HG03066 (cell line): ENCODE results near the gene SLC2A5.
"Not testable (repeated sequence)": the region's sequence is repeated elsewhere in the genome, so short reads cannot be mapped to it uniquely, and the experiment has no call there.

Experiments
- ATAC-seq: cut with Tn5 transposase; IDR thresholded peaks from one replicate; pipeline ENCODE4 v1.9.1; 2021; ENCODE audit warnings: low read depth; ENCODE audit not compliant: unreplicated experiment

Gene SLC2A5, protein sequence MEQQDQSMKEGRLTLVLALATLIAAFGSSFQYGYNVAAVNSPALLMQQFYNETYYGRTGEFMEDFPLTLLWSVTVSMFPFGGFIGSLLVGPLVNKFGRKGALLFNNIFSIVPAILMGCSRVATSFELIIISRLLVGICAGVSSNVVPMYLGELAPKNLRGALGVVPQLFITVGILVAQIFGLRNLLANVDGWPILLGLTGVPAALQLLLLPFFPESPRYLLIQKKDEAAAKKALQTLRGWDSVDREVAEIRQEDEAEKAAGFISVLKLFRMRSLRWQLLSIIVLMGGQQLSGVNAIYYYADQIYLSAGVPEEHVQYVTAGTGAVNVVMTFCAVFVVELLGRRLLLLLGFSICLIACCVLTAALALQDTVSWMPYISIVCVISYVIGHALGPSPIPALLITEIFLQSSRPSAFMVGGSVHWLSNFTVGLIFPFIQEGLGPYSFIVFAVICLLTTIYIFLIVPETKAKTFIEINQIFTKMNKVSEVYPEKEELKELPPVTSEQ

DNA sequence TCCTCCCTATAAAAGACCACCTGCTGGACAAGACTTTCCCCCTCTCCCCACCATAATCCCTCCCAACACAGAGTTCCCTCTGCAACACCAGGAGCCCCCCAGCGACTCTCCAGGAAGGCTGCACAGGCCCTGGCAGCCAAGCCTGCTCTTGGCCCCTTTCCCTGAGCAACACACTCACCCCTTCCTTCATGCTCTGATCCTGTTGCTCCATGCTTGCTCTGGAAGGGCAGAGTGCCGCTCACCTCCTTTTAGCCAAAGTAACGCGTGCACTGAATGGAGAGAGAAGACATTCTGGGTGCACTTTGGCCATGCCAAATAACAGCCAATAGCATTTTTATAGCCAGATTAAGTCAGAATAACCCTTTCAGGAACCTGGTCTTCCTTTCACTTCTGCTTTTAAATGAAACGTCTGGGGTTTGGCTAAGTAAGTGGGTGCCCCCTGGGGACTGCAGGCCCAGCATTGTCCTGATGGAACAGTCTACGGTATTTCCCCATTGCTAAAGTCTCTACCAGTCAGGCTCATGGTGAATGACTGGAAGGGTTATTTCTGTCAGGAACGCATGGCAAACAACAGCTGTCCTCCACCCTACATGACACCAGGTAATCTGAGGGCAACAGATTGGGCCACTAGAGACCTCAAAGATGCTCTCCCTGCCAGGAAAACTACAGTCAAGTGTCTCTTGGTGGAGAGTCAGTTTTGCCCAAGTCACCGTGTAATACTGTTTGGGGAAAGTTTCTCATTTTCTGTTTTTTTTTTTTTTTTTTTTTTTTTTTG lies at the start of gene SLC2A5:
TSS of gene SLC2A5 (minus strand) at position 310 of the 775 bp plus-strand sequence. CDS start at position 211, 99 bp downstream.
- peak; percentile 92 for ATAC-seq

DNA sequence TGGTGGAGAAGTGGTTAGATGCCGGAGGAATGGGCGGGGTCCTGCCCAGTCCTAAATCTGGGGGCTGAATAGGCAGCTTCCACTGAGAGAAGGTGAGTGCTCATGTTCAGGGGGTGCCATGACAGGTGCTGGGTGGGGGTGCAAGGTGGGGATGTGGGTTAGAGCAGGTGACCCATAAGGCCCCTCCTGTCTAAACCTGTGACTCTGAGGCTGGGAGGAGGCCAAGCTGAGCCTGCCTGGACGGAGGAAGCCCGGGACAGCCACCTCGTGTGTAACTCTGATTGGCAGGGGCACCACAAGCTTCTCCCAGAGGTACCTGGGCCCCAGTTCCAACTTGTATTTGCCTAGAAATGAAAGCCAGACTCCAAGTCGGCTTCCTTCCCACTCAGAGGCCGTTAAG lies 48.8 kb upstream of the SLC2A5 start:
- no peak for ATAC-seq

DNA sequence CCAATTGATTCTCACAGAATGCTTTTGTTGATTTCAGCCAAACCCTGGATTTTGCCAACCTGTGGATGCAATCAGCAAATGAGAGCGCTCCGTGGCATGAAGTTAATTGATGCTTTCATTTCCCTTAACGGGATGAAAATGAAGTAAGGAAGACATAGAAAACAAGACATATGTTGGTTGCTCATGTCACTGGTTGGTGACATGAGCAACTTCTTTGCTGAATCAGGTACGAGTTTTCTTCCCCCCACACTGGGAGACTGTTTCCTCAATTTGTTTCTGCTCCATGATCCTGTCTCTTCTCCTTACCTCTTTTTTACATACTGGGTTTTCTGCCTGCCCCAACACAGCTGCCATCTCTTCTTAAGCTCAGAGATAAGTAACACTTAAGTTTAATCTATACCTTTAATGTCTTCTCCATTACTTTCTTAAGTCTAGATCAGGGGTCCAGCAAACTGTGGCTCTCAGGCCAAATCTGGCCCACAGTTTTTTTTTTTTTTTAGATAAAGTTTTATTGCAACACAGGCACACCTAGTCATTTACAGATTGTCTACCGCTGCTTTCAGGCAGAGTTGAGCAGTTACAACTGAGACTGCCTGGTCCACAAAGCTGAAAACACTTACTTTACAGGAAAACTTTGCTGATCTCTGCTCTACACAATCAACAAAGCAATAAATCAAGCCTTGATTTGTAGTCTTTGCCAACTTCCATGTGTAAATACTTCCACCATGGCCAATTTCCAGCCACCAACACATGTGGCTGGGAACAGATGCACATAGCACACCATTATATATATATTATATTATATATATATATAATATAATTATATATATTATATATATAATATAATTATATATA lies 46.1 kb upstream of the SLC2A5 start:
- no peak for ATAC-seq

DNA sequence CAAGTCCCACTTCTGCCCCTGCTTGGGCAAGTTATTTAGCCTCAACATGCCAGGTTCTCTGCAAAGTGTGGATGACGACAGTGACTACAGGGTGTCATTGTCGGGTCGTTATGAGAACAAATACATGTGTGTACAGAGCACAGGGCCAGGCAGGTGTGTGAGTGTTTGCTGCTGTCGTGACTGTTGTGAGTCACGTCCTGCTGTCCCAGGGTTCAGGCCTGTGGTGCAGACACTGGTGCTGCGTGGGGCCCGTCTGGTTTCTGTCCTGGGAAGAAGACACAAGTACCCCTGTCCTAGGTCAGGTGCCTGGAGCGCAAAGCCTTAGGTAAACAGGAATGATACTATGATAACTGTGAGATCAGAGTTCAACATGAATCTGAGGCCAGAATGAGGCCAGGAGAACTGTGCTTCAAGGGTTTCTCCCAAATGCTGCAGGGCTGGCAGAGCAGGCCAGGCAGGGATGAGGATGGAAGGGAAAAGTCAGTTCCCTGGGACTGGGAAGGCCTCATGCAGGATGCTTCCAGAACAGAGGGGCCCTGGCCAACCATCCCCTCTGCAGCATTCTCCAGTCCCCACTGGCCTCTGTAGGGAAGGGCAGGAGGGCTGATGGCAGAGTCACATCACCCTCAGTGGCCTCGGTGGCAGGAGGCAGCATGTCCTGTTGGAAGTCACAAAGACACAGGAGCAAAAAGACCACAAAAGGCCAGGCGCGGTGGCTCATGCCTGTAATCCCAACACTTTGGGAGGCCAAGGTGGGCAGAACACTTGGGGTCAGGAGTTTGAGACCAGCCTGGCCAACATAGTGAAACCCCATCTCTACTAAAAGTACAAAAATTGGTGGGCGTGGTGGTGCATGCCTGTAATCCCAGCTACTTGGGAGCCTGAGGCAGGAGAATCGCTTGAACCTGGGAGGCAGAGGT lies 43.8 kb upstream of the SLC2A5 start:
- no peak for ATAC-seq

DNA sequence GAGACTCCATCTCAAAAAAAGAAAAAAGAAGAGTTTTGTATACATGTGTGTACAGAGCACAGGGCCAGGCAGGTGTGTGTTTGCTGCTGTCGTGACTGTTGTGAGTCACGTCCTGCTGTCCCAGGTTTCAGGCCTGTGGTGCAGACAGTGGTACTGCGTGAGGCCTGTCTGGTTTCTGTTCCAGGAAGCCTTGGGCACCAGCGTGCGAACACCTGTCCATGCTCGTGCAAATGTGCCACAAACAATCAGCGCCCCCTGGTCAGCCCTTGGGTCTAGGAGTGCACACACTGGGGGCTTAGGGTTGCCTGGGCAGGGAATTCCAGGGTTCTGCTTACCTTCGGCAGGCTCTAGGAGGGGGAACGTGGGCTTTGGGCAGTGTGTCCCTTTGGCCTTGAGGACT lies 42.5 kb upstream of the SLC2A5 start:
- no peak for ATAC-seq

DNA sequence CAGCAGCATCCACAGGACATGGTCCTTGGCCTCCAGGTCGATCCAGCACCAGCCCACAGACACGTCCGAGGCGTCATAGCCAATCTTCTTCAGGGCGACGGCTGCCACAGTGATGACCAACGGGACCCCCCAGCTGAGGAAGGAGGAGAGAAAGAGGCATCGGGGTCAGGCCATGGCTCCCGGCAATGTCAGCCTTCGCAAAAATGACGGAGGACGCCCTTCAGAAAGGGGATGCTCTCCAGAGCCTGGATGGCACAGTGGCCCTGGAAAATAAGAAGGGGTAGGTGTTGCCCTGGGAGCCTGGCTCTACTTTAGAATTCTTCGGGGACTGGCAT lies 41.9 kb upstream of the SLC2A5 start:
- ATAC-seq: no peak

DNA sequence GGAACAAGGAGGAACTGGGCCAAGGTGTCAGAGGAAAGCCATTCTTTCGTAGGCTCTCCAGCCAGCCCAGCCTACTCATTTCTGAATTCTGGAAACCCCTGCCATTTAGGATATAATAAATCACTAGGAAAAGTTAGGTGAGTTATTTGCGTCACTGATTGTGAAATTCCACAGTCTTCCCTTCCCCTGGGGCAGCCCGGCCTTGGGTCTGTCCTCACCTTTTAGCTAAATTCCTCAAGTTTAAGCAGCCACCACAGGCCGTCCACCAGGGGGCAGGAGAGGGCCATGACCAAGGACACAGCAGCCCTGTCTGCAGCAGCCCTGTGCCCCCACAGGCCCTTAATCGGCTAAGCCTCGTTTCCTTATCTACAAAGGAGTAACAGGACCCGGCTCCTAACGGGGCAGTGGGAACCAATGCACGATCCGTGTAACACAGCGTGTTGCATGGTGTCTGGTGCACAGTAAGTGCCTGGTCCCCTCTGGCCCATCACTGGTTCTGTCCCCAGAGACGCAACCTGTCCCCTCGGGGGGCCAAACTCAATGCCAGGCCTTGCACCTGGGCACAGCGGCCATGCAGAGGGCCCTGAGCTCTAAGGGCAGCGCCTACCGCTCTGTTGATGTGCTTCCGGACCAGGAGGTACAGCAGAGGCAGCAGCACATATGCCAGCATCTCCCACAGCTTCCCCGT lies 41.4 kb upstream of the SLC2A5 start:
- ATAC-seq: no peak

DNA sequence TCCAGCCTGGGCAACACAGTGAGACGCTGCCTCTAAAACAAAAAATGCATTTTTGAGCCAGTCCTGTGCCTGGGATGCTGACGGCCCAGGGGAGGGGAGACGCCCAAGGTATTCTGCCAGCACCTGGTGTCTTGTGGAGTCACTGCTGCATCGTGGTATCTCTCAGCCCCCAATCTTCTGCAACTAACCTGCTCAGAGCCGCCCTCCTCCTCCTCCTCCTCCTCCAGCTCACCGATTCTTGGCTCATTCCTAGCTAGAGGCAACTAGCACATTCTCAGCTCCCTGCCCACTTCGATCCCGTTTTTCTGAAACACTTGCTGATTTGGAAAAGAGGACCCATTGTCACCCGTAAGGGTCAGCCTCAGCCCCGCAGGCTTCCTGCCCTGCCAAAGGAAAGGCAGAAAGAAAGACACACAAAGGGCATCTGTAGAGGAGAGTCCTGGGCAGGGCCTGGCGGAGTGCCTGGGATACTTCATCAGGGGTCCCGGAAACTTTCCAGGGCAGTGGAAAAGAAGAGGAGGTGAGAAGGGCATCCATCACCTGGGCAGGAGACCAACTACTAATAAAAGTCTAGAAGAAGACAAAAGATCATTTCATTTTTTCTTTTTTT lies 38.7 kb upstream of the SLC2A5 start:
- ATAC-seq: no peak

DNA sequence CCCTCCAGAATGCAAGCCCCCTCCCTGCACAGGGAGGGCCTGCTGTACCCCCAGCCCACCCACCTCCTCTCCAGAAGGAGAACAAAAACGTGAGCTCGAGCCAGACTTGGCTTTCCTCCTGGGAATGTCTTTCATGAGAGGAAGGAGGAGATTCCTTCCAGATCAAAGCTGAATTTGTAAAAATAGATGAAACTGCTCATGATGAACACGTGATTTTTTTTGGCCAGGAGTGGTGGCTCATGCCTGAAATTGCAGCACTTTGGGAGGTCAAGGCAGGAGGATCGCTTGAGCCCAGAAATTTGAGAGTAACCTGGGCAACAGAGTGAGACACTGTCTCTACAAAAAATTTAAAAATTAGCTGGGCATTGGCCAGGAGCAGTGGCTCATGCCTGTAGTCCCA lies 37.7 kb upstream of the SLC2A5 start:
- ATAC-seq: no peak

DNA sequence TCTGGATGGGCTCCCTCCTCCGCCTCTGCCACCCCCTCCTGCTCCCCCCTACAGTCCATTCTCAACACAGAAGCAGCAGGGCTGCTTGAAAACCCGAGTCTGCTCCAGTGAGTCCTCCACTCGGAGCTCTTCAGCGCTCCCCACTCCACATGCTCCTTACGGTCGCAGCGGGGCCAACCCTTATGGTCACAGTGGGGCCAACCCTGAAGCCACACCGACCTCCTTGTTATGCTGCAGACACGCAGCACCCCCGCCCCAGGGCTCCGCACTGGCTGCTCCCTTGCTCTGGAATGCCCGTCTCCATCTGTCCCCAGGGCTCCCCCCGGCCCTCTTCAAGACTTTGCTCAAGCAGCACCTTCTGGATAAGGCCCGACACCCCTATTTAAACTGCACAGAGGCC lies 36.9 kb upstream of the SLC2A5 start:
- no peak for ATAC-seq

DNA sequence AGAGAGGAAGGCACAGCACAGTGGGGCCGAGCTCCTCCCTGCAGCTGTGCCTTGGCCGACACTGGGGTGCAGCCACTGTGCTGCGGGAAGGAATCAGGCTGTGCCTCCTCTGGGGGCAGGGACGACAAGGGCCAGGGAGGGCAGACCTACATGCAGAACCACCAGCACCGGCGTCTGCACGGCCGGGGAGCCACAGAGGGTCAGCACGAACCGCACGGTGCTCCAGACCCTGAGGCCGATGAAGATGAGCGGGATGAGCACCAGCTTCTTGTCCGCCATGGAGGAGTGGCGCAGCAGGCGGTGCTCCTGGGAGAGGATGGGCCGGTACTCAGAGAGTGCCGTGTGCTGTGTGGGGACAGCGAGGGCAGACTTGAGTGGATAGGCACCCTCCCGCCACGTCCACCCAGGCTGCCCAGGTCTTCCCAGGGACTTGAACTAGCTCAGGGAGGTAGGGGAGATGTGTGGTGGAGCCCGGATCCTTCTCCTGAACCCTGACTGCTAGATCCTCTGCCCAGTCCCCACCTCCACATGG lies 36.0 kb upstream of the SLC2A5 start:
- ATAC-seq: no peak

DNA sequence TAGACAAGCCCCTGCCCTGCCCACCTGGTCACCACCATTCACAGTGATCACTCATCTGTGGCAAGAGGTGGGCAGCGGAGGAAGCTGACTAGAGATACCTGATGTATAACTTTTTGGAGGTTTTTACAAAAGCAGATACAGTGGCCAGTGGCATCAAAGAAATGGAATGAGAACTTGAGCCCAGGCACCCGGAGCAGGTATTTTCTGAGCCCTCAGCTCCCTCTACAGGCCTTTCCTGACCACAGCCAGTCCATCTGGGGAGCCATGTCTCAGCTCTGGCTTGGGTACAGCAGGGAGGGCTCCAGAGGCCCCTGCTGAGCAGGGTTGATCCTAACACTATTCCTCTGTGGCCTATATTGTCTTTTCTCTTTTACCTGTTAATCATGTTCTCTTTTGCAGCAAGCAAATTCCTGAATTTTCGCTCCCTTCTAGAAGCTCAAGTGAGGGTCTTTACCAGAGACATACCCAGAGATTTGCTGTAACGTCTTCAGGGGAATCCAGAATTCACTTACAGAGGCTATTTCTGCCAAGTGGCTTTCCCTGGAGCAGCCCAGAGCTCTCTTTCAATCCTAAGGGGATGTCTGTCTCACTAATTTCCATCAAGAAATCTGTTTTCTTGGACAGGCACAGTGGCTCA lies 32.2 kb upstream of the SLC2A5 start:
- ATAC-seq: no peak

DNA sequence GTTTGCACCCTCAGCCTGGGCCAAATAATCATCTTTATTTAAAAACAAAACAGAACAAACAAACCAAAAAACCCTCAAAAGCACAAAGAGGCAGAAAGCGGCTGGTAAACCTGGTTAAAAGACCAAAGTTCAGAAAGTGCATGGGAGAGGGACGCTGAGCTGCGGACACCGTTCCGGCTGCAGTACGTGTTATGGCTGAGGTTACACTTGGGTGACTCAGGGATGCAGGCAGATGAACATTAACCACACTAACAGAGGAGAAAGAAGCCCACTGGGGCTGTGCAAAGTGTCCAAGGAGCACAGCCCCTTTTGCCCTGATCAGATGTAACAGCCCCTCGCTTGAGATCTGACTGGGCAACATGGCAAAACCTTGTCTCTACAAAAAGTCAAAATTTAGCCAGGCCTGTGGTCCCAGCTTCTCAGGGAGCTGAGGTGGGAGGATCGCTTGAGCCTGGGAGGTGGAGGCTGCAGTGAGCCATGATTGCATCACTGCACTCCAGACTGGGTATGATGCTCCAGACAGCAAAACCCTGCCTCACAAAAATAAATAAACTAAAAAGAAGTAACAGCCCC lies 31.1 kb upstream of the SLC2A5 start:
- no peak for ATAC-seq

DNA sequence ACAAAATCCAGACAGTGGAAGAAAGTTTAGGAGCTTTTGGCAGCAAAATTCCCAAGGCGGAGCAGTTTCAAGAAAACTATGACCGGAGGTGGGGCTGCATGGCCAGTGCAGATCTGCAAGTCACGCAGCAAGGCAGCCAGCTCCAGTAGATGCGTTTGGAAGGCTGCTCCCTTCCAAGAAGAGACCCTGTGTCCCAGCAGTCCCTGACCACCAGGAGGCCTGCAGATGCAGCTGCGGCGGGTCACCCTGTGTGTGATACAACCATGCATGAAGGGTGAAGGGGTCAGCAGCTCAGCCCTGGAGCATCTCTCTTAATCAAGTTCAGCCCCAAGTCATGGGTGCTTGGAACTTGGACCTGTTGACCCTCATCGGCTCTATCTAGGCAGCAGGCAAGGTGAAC lies 30.1 kb upstream of the SLC2A5 start:
- ATAC-seq: no peak

DNA sequence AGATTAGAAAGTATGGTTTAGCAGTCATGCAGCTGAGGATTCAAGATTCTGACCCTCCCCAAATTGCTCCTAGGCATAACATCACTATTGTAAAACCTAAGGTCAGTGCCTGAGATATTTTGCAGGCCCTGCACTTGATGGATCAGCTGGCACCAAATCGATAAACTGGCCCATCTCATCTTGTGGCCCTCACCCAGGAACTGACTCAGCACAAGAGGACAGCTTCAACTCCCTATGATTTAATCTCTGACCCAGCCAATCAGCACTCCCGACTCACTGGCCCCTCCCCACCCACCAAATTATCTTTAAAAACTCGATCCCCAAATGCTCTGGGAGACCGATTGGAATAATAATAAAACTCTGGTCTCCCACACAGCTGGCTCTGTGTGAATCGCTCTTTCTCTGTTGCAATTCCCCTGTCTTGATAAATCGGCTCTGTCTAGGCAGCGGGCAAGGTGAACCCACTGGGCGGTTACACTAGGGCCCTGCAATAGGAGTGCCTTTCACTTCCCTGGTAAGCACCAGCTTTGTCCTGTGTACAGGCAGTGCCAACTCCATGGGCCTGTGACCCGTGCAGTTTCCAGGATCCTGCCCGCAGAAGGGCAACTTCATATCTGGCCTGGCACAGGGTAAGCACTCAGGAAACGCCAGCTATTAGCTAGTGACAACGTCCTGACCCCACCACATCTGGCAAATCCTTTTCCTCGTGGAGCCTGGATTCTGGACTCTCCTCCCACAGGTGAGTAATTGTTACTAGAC lies 28.7 kb upstream of the SLC2A5 start:
- ATAC-seq: no peak

DNA sequence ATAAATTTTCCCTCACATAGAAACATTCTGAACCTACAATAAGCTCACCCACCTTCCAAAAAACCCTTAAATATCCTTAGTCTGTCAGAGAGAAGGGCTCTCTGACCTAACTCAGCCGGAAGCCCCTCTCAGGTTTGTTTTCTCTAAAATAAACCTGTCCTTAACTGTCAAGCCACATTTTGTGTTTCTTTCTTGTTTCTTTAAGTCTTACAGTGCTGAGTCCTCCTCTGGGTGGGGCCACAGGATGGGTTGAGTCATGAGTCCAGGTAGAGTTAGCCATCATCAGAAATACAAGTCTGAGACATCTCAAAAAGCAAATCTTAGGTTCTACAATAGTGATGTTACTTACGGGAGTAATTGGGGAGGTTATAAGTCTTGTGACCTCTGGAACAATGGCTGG lies 26.4 kb upstream of the SLC2A5 start:
- ATAC-seq: no peak

DNA sequence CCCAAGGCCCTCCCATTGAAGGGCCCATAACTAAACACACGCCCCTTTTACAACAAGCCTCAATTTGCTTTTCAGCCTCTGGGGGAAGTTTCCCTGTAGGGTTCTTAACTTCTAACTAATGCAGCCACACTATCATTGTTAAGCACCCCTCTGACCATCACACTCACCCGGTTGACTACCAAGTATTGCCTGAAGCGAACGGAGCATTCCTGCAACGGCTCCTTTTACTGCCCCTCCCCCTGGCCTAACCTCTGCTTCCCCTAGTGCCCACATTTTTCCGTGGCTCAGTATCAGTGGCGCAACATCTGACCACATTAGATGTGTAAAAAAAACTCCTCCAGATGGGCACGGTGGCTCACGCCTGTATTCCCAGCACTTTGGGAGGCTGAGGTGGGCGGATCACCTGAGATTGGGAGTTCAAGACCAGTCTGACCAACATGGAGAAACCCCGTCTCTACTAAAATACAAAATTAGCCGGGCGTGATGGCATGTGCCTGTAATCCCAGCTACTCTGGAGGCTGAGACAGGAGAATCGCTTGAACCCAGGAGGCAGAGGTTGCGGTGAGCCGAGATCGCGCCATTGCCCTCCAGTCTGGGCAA lies 24.7 kb upstream of the SLC2A5 start:
- ATAC-seq: not testable (repeated sequence)
